GM12878 (cell line): ENCODE results near the gene ABCB4. TPM values are rescaled to one million over a fixed set of nuclear protein-coding genes. Genes with fewer than 3 reads are reported as not detected.

Experiments
- ATAC-seq: fragments of 200-7000 bp; cut with Tn5 transposase; 3 replicates; pipeline ENCODE4 v1.9.1; 2020; ENCODE audit warnings: mild to moderate bottlenecking, moderate library complexity
- BruUV-seq: library from RNA; stranded (reverse); fragments of 400-500 nt; replicated peaks from 2 replicates; lab custom pipeline; 2021; lab: Mats Ljungman, UMichigan
- CTCF ChIA-PET: fragments of 300-600 bp; sonication (Branson Sonifier 250); formaldehyde crosslinking; extraction: SDS; loops from one replicate; lab custom pipeline; 2021; ENCODE audit warnings: inconsistent platforms; lab: Yijun Ruan, JAX
- POLR2A ChIA-PET: fragments of 350-600 bp; formaldehyde crosslinking; extraction: SDS; loops from one replicate; lab custom pipeline; 2021; ENCODE audit warnings: inconsistent platforms; lab: Charles Lee
- RAD21 ChIA-PET: fragments of 300-600 bp; sonication (Branson Sonifier 250); formaldehyde crosslinking; loops from one replicate; lab custom pipeline; 2023; ENCODE audit warnings: antibody characterized with exemption; ENCODE audit not compliant: unreplicated experiment; lab: Charles Lee
- SMC1A ChIA-PET: fragments of 300-600 bp; sonication (Branson Sonifier 250); formaldehyde crosslinking; loops from one replicate; lab custom pipeline; 2023; ENCODE audit not compliant: unreplicated experiment, uncharacterized antibody; lab: Charles Lee
- DNase-seq: peaks from one replicate; pipeline ENCODE4 v3.0.0-alpha.2; 2011; ENCODE audit warnings: low read depth, low spot score
- FAIRE-seq: peaks from 3 replicates; lab custom pipeline; 2011; peaks lifted over from hg19 to GRCh38; lab: Jason Lieb, UNC
- H2AFZ ChIP-seq: 2 replicates; pipeline ENCODE4 v1.6.0; 2011; ENCODE audit warnings: low read depth, low read length, control low read depth; ENCODE audit not compliant: control insufficient read depth
- H3K27ac ChIP-seq: 2 replicates; pipeline ENCODE4 v1.5.1; 2011; ENCODE audit warnings: control low read depth; ENCODE audit not compliant: control insufficient read depth, insufficient read depth
- H3K27me3 ChIP-seq, 2 experiments: replicated peaks in 1 of 2; 2 replicates each; pipeline versions ENCODE4 v1.6.0 to v1.6.1; 2011; ENCODE audit warnings: low read length in 1 of 2; ENCODE audit not compliant: control insufficient read depth in 2 of 2, insufficient read depth in 2 of 2
- H3K36me3 ChIP-seq, 2 experiments: 2 replicates each; pipeline ENCODE4 v1.5.1; 2011; ENCODE audit warnings: low read length in 1 of 2; ENCODE audit not compliant: control insufficient read depth in 2 of 2, insufficient read depth in 2 of 2
- H3K4me1 ChIP-seq: 2 replicates; pipeline ENCODE4 v1.6.1; 2011; ENCODE audit warnings: mild to moderate bottlenecking, low read length, moderate library complexity, mixed read lengths; ENCODE audit not compliant: control insufficient read depth, insufficient read depth
- H3K4me2 ChIP-seq: 2 replicates; pipeline ENCODE4 v1.6.0; 2011; ENCODE audit warnings: control low read depth; ENCODE audit not compliant: control insufficient read depth, insufficient read depth
- H3K4me3 ChIP-seq: fragments of 200-600 bp; sonication (generic); 2 replicates; pipeline ENCODE4 v1.5.1; 2016
- H3K79me2 ChIP-seq: 2 replicates; pipeline ENCODE4 v1.6.0; 2011; ENCODE audit warnings: low read length; ENCODE audit not compliant: control insufficient read depth, insufficient read depth
- H3K9ac ChIP-seq: 2 replicates; pipeline ENCODE4 v1.8.0; 2011; ENCODE audit warnings: low read length, control low read depth, mixed read lengths; ENCODE audit not compliant: control insufficient read depth, insufficient read depth
- H3K9me3 ChIP-seq: replicated peaks from 3 replicates; pipeline ENCODE4 v1.5.1; 2011; ENCODE audit warnings: mild to moderate bottlenecking, low read length; ENCODE audit not compliant: control insufficient read depth, insufficient read depth
- H4K20me1 ChIP-seq: 2 replicates; pipeline ENCODE4 v1.6.0; 2011; ENCODE audit not compliant: control insufficient read depth, insufficient read depth
- ATF3 ChIP-seq: IDR thresholded peaks from 2 replicates; pipeline ENCODE4 v1.6.1; 2011; ENCODE audit warnings: low read depth, mild to moderate bottlenecking, low read length, moderate library complexity, borderline replicate concordance; ENCODE audit errors: extremely low read depth
- BCLAF1 ChIP-seq: fragments of 450-650 bp; IDR thresholded peaks from 2 replicates; pipeline ENCODE4 v1.6.1; 2017; ENCODE audit warnings: antibody characterized with exemption, mild to moderate bottlenecking, moderate library complexity
- CUX1 ChIP-seq: IDR thresholded peaks from 2 replicates; pipeline ENCODE4 v1.6.1; 2012; ENCODE audit warnings: improper control_type of control experiment, low read depth, low read length; ENCODE audit not compliant: insufficient replicate concordance
- HDGF ChIP-seq: fragments of 450-650 bp; IDR thresholded peaks from 2 replicates; pipeline ENCODE4 v1.6.1; 2016; ENCODE audit warnings: antibody characterized with exemption
- NBN ChIP-seq: fragments of 450-650 bp; IDR thresholded peaks from 2 replicates; pipeline ENCODE4 v1.6.1; 2016
- PAX5 ChIP-seq: IDR thresholded peaks from 2 replicates; pipeline ENCODE4 v1.6.1; 2011; ENCODE audit warnings: low read depth, low read length, borderline replicate concordance
- RBBP5 ChIP-seq: fragments of 200-600 bp; sonication (generic); conservative IDR thresholded peaks from 2 replicates; pipeline ENCODE4 v1.6.1; 2016
- RELB ChIP-seq: fragments of 450-650 bp; IDR thresholded peaks from 2 replicates; pipeline ENCODE4 v1.6.1; 2017; ENCODE audit warnings: low read depth, mild to moderate bottlenecking, moderate library complexity
- SIX5 ChIP-seq: IDR thresholded peaks from 2 replicates; pipeline ENCODE4 v1.6.1; 2011; ENCODE audit warnings: mild to moderate bottlenecking, low read depth, low read length, moderate library complexity; ENCODE audit not compliant: severe bottlenecking
- SMARCA5 ChIP-seq: fragments of 450-650 bp; IDR thresholded peaks from 2 replicates; pipeline ENCODE4 v1.6.1; 2017; ENCODE audit warnings: mild to moderate bottlenecking
- in situ Hi-C: fragments of 300-500 bp; cut with MboI; formaldehyde crosslinking; loops from 9 replicates; pipeline ENCODE4 v1.14.3; 2018; ENCODE audit warnings: mixed read lengths
- intact Hi-C: fragments of 100-400 bp; cut with micrococcal nuclease; formaldehyde crosslinking; loops from one replicate; pipeline ENCODE4 v1.14.2; 2022; ENCODE audit not compliant: unreplicated experiment
- polyA plus RNA-seq, 11 experiments: library from polyadenylated mRNA; depleted of rRNA in 4 of 11; unstranded in 6 of 11; stranded (reverse) in 5 of 11; fragments of >200 nt; fragmentation: Nextera tagmentation in 4 of 11; fragmentation: Illumina TruSeq in 1 of 11; extraction: Ambion mirVana in 4 of 11; extraction: Trizol in 1 of 11; gene quantifications; 1 replicate in 1 of 11; 2 replicates in 10 of 11; pipeline versions ENCODE4 v1.2.1 to v1.2.3, GENCODE V29; 2011 to 2016; ENCODE audit warnings: inconsistent platforms in 2 of 11, missing spikeins in 2 of 11, low read depth in 1 of 11
- total RNA-seq, 4 experiments: library from RNA; depleted of rRNA in 3 of 4; stranded (reverse); fragments of >200 nt in 3 of 4; fragmentation: Illumina TruSeq in 1 of 4; extraction: Trizol in 1 of 4; gene quantifications; 2 replicates each; pipeline versions ENCODE4 v1.2.1 to v1.2.3, GENCODE V29; 2013 to 2021

Gene ABCB4
- total and polyA plus RNA-seq, 10 of the 15 experiments (the other 5 are each of a cell fraction or from before 2014, with no cell fraction given): 1.9 to 8.3 (median 4.4) TPM

- TF ChIP-seq BCLAF1 (no peak), PAX5 (no peak), ATF3 (no peak), SMARCA5 (no peak), HDGF (no peak)
Observed at GRCh38 chr7:87411186-87411585, 64.3 kb downstream of the ABCB4 start (continued).

GRCh38 chr7:87404674-87405073 is 70.8 kb downstream of the ABCB4 start:
- ChIA-PET CTCF (interaction anchor here (0.8 to 2.8 kb wide), 4 partner anchors 11 to 104 kb away, joined by 3 to 21 read pairs (median 6); no protein-coding TSS in a partner anchor), POLR2A (no interaction called here), SMC1A (interaction anchor here (9.1 kb wide), 1 partner anchor 12 kb away, joined by 74 read pairs; no protein-coding TSS in a partner anchor), RAD21 (interaction anchor here (1.1 kb wide), 1 partner anchor 12 kb away, joined by 3 read pairs; no protein-coding TSS in a partner anchor)
- ATAC-seq: no peak
- no peaks in the 10 kb centered on the region for H4K20me1 ChIP-seq
- H3K4me1 ChIP-seq: no peaks in the 10 kb centered on the region
- H3K27ac ChIP-seq: no peak overlapping the region
- H3K9ac ChIP-seq: no peak overlapping the region
- H3K4me2 ChIP-seq: no peak overlapping the region
- in situ Hi-C loops (loop anchor here (25.0 kb wide), 1 partner anchor 467 kb away; no protein-coding TSS in a partner anchor), intact Hi-C loops (no loop called here)
- no peaks in the 10 kb centered on the region for H3K36me3 ChIP-seq
- no peaks in the 10 kb centered on the region for H3K79me2 ChIP-seq
- no TSS peak for BruUV-seq
- no peak for FAIRE-seq
- no peaks in the 10 kb centered on the region for H3K9me3 ChIP-seq
- no peaks in the 10 kb centered on the region for H3K27me3 ChIP-seq
- DNase-seq: no peak
- H3K4me3 ChIP-seq: no peak overlapping the region
- H2AFZ ChIP-seq: no peak overlapping the region
- no peak for TF ChIP-seq SIX5
- TF ChIP-seq RBBP5: no peak
- TF ChIP-seq NBN: no peak
- TF ChIP-seq CUX1: no peak
- no peak for TF ChIP-seq RELB
